Liver (tissue), 9 donors: ENCODE measurements around the gene LRRC10B. TPM values are rescaled to one million over a fixed set of nuclear protein-coding genes. Genes with fewer than 3 reads are reported as not detected.
A peak's percentile ranks its signal among the peaks of the same experiment; 100 is the strongest.

Experiments used
- DNase-seq: peaks from one replicate; pipeline ENCODE4 v3.0.0-alpha.2; 2017; ENCODE audit warnings: low spot score
- H3K27ac ChIP-seq, 2 donors: one replicate each; pipeline ENCODE4 v1.7.0; 2013; ENCODE audit warnings: inconsistent platforms in 2 of 2, low read length in 2 of 2, control low read depth in 1 of 2, low read depth in 1 of 2, mild to moderate bottlenecking in 1 of 2
- H3K27me3 ChIP-seq, 4 donors: one replicate each; pipeline versions ENCODE4 v1.6.1 to v1.7.0; 2013; ENCODE audit warnings: low read length in 3 of 4, inconsistent platforms in 1 of 4, mild to moderate bottlenecking in 1 of 4, moderate library complexity in 1 of 4; ENCODE audit not compliant: control insufficient read depth in 4 of 4, insufficient read depth in 4 of 4
- H3K36me3 ChIP-seq, 4 donors: one replicate each; pipeline versions ENCODE4 v1.6.1 to v1.7.0; 2013; ENCODE audit warnings: low read length in 3 of 4, mild to moderate bottlenecking in 3 of 4, low read depth in 1 of 4, moderate library complexity in 1 of 4; ENCODE audit not compliant: control insufficient read depth in 4 of 4, insufficient read depth in 3 of 4
- H3K4me1 ChIP-seq, 4 donors: one replicate each; pipeline versions ENCODE4 v1.6.1 to v1.7.0; 2013; ENCODE audit warnings: low read length in 3 of 4, mild to moderate bottlenecking in 3 of 4, moderate library complexity in 1 of 4; ENCODE audit not compliant: control insufficient read depth in 4 of 4, insufficient read depth in 4 of 4
- H3K4me3 ChIP-seq, 3 donors: one replicate each; pipeline versions ENCODE4 v1.6.1 to v1.7.0; 2013; ENCODE audit warnings: low read length in 3 of 3, control low read depth in 1 of 3, low read depth in 1 of 3, mild to moderate bottlenecking in 1 of 3
- H3K9ac ChIP-seq, 2 donors: one replicate each; pipeline ENCODE4 v1.7.0; 2013; ENCODE audit warnings: low read length in 2 of 2, mild to moderate bottlenecking in 2 of 2, moderate library complexity in 2 of 2, control low read depth in 1 of 2, low read depth in 1 of 2
- H3K9me3 ChIP-seq, 4 donors: one replicate each; pipeline versions ENCODE4 v1.6.1 to v1.7.0; 2013; ENCODE audit warnings: low read length in 3 of 4; ENCODE audit not compliant: control insufficient read depth in 4 of 4
- EGR1 ChIP-seq, 2 donors: IDR thresholded peaks; 2 replicates each; pipeline ENCODE4 v1.6.1; 2016 to 2018; ENCODE audit warnings: antibody characterized with exemption in 2 of 2, low read depth in 2 of 2
- FOXA1 ChIP-seq: IDR thresholded peaks from 2 replicates; pipeline ENCODE4 v1.6.1; 2016; ENCODE audit warnings: antibody characterized with exemption
- GABPA ChIP-seq, 2 donors: IDR thresholded peaks in 1 of 2; conservative IDR thresholded peaks in 1 of 2; 2 replicates each; pipeline ENCODE4 v1.6.1; 2016; ENCODE audit warnings: antibody characterized with exemption in 2 of 2, mild to moderate bottlenecking in 1 of 2, moderate library complexity in 1 of 2
- HNF4A ChIP-seq, 2 donors: conservative IDR thresholded peaks; 2 replicates each; pipeline ENCODE4 v1.6.1; 2016; ENCODE audit warnings: antibody characterized with exemption in 2 of 2, mild to moderate bottlenecking in 2 of 2
- HNF4G ChIP-seq: IDR thresholded peaks from 2 replicates; pipeline ENCODE4 v1.6.1; 2016; ENCODE audit warnings: antibody characterized with exemption
- JUND ChIP-seq, 2 donors: IDR thresholded peaks; 2 replicates each; pipeline ENCODE4 v1.6.1; 2016; ENCODE audit warnings: antibody characterized with exemption in 2 of 2
- MAX ChIP-seq: IDR thresholded peaks from 2 replicates; pipeline ENCODE4 v1.6.1; 2016; ENCODE audit warnings: antibody characterized with exemption
- NR2F2 ChIP-seq: IDR thresholded peaks from 2 replicates; pipeline ENCODE4 v1.6.1; 2016; ENCODE audit warnings: antibody characterized with exemption
- RAD21 ChIP-seq, 2 donors: IDR thresholded peaks; 2 replicates each; pipeline ENCODE4 v1.6.1; 2016; ENCODE audit warnings: antibody characterized with exemption in 2 of 2, mild to moderate bottlenecking in 2 of 2
- REST ChIP-seq: IDR thresholded peaks from 2 replicates; pipeline ENCODE4 v1.6.1; 2016; ENCODE audit warnings: antibody characterized with exemption, mild to moderate bottlenecking
- RXRA ChIP-seq, 2 donors: IDR thresholded peaks; 2 replicates each; pipeline ENCODE4 v1.6.1; 2017 to 2018; ENCODE audit warnings: antibody characterized with exemption in 2 of 2, mild to moderate bottlenecking in 1 of 2
- SP1 ChIP-seq: IDR thresholded peaks from 2 replicates; pipeline ENCODE4 v1.6.1; 2018; ENCODE audit warnings: antibody characterized with exemption, mild to moderate bottlenecking
- TAF1 ChIP-seq: conservative IDR thresholded peaks from 2 replicates; pipeline ENCODE4 v1.6.1; 2016; ENCODE audit warnings: antibody characterized with exemption, mild to moderate bottlenecking
- YY1 ChIP-seq: IDR thresholded peaks from 2 replicates; pipeline ENCODE4 v1.6.1; 2016; ENCODE audit warnings: antibody characterized with exemption, mild to moderate bottlenecking
- WGBS: extraction: QIAGEN DNeasy Blood & Tissue Kit; methylation state at CpG from one replicate; pipeline ENCODE4 v1.1.7; 2013; 5-methylcytosine and 5-hydroxymethylcytosine counted together
- polyA plus RNA-seq, 2 donors: library from polyadenylated mRNA; stranded (reverse) in 1 of 2; unstranded in 1 of 2; fragments of 200-250 nt in 1 of 2; fragments of >200 nt in 1 of 2; fragmentation: Nextera tagmentation in 1 of 2; extraction: Ambion mirVana in 1 of 2; gene quantifications; one replicate each; pipeline versions ENCODE4 v1.2.1 to v1.2.3, GENCODE V29; 2013 to 2015
- total RNA-seq, 2 donors: library from RNA; depleted of rRNA; stranded (reverse); fragments of >200 nt; gene quantifications; one replicate each; pipeline ENCODE4 v1.2.3, GENCODE V29; 2014
- TF ChIP-seq, protein P1 (sequence below): IDR thresholded peaks from 2 replicates; pipeline ENCODE4 v1.6.1; 2016; ENCODE audit warnings: antibody characterized with exemption
- TF ChIP-seq, protein P2 (sequence below): fragments of 150-350 bp; IDR thresholded peaks from 2 replicates; pipeline ENCODE4 v1.5.1; 2017; ENCODE audit warnings: improper control_type of control experiment, low read depth, low read length; ENCODE audit not compliant: missing input control
- donor health status: healthy.
- donor health status: healthy.
- donor health status: healthy.
- donor health status: healthy.
- donor health status: healthy.

The LRRC10B gene
- total and polyA plus RNA-seq, 4 donors, result 0.03 to 0.08 TPM; not detected in 2

DNA sequence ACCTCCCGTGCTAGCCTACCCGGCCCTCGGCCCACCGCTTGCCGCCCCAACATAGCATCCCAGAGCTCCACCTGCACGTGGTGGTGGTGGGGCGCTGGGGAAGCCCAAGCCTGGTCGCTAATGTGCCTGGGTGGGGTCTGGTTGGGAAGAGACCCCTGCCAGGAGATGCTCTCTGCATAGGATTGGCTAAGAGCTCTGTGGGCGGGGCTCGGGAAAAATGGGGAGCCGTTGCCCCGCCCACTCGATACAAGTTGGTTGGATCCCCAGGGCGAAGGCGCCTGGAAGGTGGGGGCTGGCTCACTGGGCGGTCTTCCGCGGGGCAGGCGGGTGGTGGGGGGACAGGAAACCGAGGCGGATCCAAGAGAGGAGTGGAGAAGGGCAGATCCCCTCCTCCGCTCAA is 7.6 kb downstream of the LRRC10B start:
- Histone ChIP-seq H3K9ac (no peak overlapping the region), H3K9me3 (no peaks in the 10 kb centered on the region), H3K27me3 (no peaks in the 10 kb centered on the region), H3K4me3 (no peak overlapping the region), H3K36me3 (peaks cover 0 to 20% (median 3%) of the 10 kb centered on the region in 4 donors), H3K4me1 (peaks cover 0 to 8% (median 0%) of the 10 kb centered on the region in 4 donors), H3K27ac (no peak overlapping the region)
- TF ChIP-seq NR2F2 (no peak), HNF4A (conservative IDR thresholded peaks at IDR 0.05) (no peak), GABPA (IDR thresholded peaks at IDR 0.05 in 1 of 2, conservative IDR thresholded peaks at IDR 0.05 in 1 of 2) (no peak), YY1 (no peak), RAD21 (IDR thresholded peaks at IDR 0.05) (no peak), SP1 (no peak), HNF4G (no peak), FOXA1 (no peak), MAX (no peak), REST (no peak), RXRA (IDR thresholded peaks at IDR 0.05) (no peak), TAF1 (no peak), EGR1 (IDR thresholded peaks at IDR 0.05; ENCODE audit: low read depth in 2 of 2) (no peak)
- 54% methylated on average over 22 of the region's 22 CpGs for WGBS
- no peak for DNase-seq

DNA sequence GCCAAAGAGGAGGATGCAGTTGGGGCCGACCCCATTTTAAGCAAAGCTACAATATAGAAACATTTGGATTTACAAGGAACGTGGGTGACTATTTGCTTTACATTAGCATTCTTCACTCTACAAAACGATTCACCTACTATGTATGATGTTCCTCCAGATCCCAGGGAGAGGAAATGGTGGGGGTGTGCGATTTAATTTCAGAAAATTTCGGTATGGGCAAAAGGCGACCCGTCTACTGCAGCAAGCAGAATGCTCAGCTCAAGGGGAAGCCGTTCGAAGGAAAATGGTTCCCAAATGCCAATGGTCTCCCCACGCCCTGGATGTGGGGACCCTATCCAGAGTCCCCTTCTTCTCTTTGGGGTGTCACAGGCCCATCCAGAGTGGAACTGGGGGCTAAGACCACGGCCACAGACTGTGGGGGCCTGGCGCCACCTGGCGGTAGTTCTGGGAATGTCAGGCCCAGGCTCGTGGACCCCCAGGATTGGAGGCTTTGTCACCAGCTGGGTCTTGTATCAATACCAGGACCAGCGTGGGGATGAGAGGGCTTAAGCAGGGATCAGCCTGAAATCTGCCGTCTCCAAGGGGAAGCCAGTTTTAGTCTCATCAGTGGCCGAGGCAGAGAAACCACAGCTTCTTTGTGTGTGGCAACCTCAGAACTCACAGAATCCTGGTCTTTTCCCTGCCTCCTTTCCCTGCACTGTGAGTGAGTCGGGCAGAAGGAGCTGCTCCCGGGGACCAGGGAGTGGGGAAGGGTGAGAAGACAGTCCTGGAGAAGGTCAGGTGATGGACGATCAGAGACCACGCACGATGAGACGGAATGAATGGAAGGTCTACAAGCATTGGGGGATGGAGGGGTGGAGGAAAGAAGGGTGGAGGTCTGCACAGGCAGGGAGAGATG is 8.4 kb downstream of the LRRC10B start:
- Histone ChIP-seq H3K4me3 (no peak overlapping the region), H3K9me3 (no peaks in the 10 kb centered on the region), H3K36me3 (peaks cover 0 to 26% (median 10%) of the 10 kb centered on the region in 4 donors), H3K4me1 (peaks cover 0 to 8% (median 0%) of the 10 kb centered on the region in 4 donors), H3K27me3 (no peaks in the 10 kb centered on the region), H3K27ac (no peak overlapping the region), H3K9ac (no peak overlapping the region)
- 41% methylated on average over 23 of the region's 23 CpGs for WGBS
- TF ChIP-seq SP1 (no peak), HNF4G (no peak), JUND (IDR thresholded peaks at IDR 0.05) (no peak), RAD21 (IDR thresholded peaks at IDR 0.05) (peak; percentile 85 to 91), GABPA (IDR thresholded peaks at IDR 0.05 in 1 of 2, conservative IDR thresholded peaks at IDR 0.05 in 1 of 2) (no peak), MAX (no peak)
- TF ChIP-seq, protein P1, sequence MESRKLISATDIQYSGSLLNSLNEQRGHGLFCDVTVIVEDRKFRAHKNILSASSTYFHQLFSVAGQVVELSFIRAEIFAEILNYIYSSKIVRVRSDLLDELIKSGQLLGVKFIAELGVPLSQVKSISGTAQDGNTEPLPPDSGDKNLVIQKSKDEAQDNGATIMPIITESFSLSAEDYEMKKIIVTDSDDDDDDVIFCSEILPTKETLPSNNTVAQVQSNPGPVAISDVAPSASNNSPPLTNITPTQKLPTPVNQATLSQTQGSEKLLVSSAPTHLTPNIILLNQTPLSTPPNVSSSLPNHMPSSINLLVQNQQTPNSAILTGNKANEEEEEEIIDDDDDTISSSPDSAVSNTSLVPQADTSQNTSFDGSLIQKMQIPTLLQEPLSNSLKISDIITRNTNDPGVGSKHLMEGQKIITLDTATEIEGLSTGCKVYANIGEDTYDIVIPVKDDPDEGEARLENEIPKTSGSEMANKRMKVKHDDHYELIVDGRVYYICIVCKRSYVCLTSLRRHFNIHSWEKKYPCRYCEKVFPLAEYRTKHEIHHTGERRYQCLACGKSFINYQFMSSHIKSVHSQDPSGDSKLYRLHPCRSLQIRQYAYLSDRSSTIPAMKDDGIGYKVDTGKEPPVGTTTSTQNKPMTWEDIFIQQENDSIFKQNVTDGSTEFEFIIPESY, result no peak
- TF ChIP-seq, protein P2, sequence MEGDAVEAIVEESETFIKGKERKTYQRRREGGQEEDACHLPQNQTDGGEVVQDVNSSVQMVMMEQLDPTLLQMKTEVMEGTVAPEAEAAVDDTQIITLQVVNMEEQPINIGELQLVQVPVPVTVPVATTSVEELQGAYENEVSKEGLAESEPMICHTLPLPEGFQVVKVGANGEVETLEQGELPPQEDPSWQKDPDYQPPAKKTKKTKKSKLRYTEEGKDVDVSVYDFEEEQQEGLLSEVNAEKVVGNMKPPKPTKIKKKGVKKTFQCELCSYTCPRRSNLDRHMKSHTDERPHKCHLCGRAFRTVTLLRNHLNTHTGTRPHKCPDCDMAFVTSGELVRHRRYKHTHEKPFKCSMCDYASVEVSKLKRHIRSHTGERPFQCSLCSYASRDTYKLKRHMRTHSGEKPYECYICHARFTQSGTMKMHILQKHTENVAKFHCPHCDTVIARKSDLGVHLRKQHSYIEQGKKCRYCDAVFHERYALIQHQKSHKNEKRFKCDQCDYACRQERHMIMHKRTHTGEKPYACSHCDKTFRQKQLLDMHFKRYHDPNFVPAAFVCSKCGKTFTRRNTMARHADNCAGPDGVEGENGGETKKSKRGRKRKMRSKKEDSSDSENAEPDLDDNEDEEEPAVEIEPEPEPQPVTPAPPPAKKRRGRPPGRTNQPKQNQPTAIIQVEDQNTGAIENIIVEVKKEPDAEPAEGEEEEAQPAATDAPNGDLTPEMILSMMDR, result peak; percentile 86
- DNase-seq, result peak; percentile 70
